Mesendoderm (in vitro differentiated cells): ENCODE data around the gene CGRRF1.

Experiments used
- DNase-seq: peaks from one replicate; pipeline ENCODE4 v3.0.0; 2013
- H2AK5ac ChIP-seq: 2 replicates; pipeline ENCODE4 v1.6.1; 2013; ENCODE audit warnings: low read length, inconsistent platforms
- H2BK120ac ChIP-seq: 2 replicates; pipeline ENCODE4 v1.6.1; 2013; ENCODE audit warnings: low read depth, mild to moderate bottlenecking, low read length, moderate library complexity, mixed read lengths
- H2BK15ac ChIP-seq: replicated peaks from 2 replicates; pipeline ENCODE4 v1.6.1; 2013; ENCODE audit warnings: low read depth, mild to moderate bottlenecking, moderate library complexity
- H2BK5ac ChIP-seq: 2 replicates; pipeline ENCODE4 v1.6.1; 2013; ENCODE audit warnings: low read length, inconsistent platforms
- H3K18ac ChIP-seq: 2 replicates; pipeline ENCODE4 v1.6.1; 2013; ENCODE audit warnings: mild to moderate bottlenecking, low read length, mixed read lengths
- H3K23ac ChIP-seq: one replicate; pipeline ENCODE4 v1.6.1; 2013; ENCODE audit warnings: low read length
- H3K27ac ChIP-seq: 2 replicates; pipeline ENCODE4 v1.5.1; 2013; ENCODE audit warnings: low read depth, mild to moderate bottlenecking, inconsistent platforms, low read length, moderate library complexity
- H3K27me3 ChIP-seq: 2 replicates; pipeline ENCODE4 v1.6.1; 2013; ENCODE audit warnings: low read length, control low read depth, mild to moderate bottlenecking, inconsistent platforms; ENCODE audit not compliant: insufficient read depth, poor library complexity
- H3K36me3 ChIP-seq: 2 replicates; pipeline ENCODE4 v1.6.1; 2013; ENCODE audit warnings: low read length, inconsistent platforms; ENCODE audit not compliant: control insufficient read depth, insufficient read depth
- H3K4ac ChIP-seq: one replicate; pipeline ENCODE4 v1.6.1; 2013; ENCODE audit warnings: low read depth, mild to moderate bottlenecking, low read length, moderate library complexity
- H3K4me1 ChIP-seq: 2 replicates; pipeline ENCODE4 v1.6.1; 2013; ENCODE audit warnings: low read depth, low read length, inconsistent platforms; ENCODE audit not compliant: control insufficient read depth
- H3K4me2 ChIP-seq: 2 replicates; pipeline ENCODE4 v1.6.1; 2013; ENCODE audit warnings: low read length
- H3K4me3 ChIP-seq: 2 replicates; pipeline ENCODE4 v1.5.1; 2013; ENCODE audit warnings: mild to moderate bottlenecking, low read length
- H3K56ac ChIP-seq: one replicate; pipeline ENCODE4 v1.6.1; 2013; ENCODE audit warnings: low read length
- H3K79me1 ChIP-seq: 2 replicates; pipeline ENCODE4 v1.6.1; 2013; ENCODE audit warnings: low read length, inconsistent platforms
- H3K79me2 ChIP-seq: 2 replicates; pipeline ENCODE4 v1.6.1; 2013; ENCODE audit warnings: mild to moderate bottlenecking, low read length; ENCODE audit not compliant: control insufficient read depth, insufficient read depth
- H3K9ac ChIP-seq: 2 replicates; pipeline ENCODE4 v1.6.1; 2013; ENCODE audit warnings: low read length, inconsistent platforms
- H4K5ac ChIP-seq: one replicate; pipeline ENCODE4 v1.6.1; 2013; ENCODE audit warnings: low read length
- H4K8ac ChIP-seq: one replicate; pipeline ENCODE4 v1.6.1; 2013; ENCODE audit warnings: low read depth, mild to moderate bottlenecking, control low read depth, low read length, moderate library complexity
- WGBS: extraction: QIAGEN DNeasy Blood & Tissue Kit; methylation state at CpG from one replicate; pipeline ENCODE4 v1.1.7; 2013; ENCODE audit warnings: low lambda C conversion rate, missing lambda C conversion rate; ENCODE audit not compliant: insufficient coverage; ENCODE audit errors: extremely low coverage; 5-methylcytosine and 5-hydroxymethylcytosine counted together

The CGRRF1 gene

DNA sequence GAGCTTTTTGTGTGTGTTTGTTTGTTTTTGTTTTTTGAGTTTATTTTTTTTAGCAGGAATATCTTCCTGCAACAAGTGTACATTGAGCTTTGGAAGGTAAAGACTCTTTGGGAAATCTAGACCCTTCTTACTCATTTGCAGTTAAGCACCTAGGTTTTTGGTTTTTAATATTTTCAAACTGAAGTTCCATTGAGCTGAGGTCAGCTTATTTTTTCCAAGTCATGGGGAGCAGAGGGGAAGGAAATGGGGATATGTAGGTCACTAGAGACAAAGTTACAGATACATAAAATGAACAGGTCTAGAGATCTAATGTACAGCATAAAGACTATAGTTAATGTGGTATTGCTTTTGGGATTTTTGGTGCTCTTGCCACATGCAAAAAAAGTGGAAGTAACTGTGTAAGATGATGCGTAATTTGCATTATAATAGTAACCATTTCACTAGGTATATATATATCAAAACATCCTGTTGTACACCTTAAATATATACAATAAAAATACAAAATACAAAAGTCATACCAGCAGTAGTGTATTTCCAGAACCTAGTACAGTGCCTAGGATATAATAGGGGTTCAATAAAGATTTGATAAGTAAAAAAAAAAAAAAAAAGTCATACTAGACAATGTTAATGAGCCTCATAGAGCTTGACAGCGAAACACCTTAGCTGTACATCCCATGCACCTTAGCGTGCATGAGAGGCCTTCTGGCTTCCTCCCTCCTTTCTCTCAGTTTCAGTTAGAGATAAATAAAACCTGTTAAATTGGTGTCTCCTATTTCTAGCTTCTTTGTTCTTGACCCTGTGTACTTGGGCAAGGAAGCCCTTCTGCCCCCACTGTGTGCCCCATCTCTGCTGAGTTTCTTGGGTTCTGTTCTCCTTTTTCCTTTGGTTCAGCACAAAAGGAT is 22.7 kb downstream of the CGRRF1 start:
- no peak overlapping the region for H3K4me2 ChIP-seq
- no peak overlapping the region for H2AK5ac ChIP-seq
- no peak overlapping the region for H3K4me3 ChIP-seq
- no peak for DNase-seq
- WGBS = no CpG with 5 or more reads among the region's 3 CpGs
- no peaks in the 10 kb centered on the region for H3K79me2 ChIP-seq
- H2BK120ac ChIP-seq = no peak overlapping the region
- no peaks in the 10 kb centered on the region for H3K4me1 ChIP-seq
- H4K5ac ChIP-seq = no peak overlapping the region
- H3K4ac ChIP-seq = no peak overlapping the region
- no peak overlapping the region for H3K23ac ChIP-seq
- no peak overlapping the region for H2BK5ac ChIP-seq
- no peak overlapping the region for H2BK15ac ChIP-seq
- no peak overlapping the region for H4K8ac ChIP-seq
- H3K36me3 ChIP-seq = no peaks in the 10 kb centered on the region
- no peaks in the 10 kb centered on the region for H3K79me1 ChIP-seq
- no peak overlapping the region for H3K9ac ChIP-seq
- H3K27ac ChIP-seq = no peak overlapping the region
- H3K56ac ChIP-seq = no peak overlapping the region
- no peaks in the 10 kb centered on the region for H3K27me3 ChIP-seq
- no peak overlapping the region for H3K18ac ChIP-seq

DNA sequence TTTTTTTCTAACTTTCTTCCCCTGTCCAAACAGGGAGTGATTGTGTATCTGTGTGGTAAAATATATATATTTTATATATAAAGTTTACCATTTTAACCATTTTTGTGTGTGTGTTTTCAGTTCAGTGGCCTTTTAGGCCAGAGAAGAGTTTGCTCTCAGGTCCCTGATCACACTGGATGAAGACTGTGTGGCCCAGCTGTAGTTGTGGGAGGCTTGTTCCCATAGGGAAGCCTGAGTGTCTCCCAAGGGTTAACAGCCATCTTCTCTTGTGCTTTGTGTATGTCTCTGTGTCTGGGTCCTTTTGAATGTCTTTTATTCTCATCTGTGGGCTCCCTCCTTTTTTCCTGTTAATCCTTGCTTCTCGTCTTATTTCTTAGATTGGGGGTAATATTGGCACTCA is 23.4 kb downstream of the CGRRF1 start:
- H2BK120ac ChIP-seq = no peak overlapping the region
- H4K8ac ChIP-seq = no peak overlapping the region
- H2AK5ac ChIP-seq = no peak overlapping the region
- H3K4ac ChIP-seq = no peak overlapping the region
- no peaks in the 10 kb centered on the region for H3K79me1 ChIP-seq
- H4K5ac ChIP-seq = no peak overlapping the region
- no CpG with 5 or more reads among the region's 1 CpG for WGBS
- H3K9ac ChIP-seq = no peak overlapping the region
- H3K56ac ChIP-seq = no peak overlapping the region
- no peaks in the 10 kb centered on the region for H3K4me1 ChIP-seq
- no peak overlapping the region for H3K27ac ChIP-seq
- no peak overlapping the region for H3K18ac ChIP-seq
- H3K79me2 ChIP-seq = no peaks in the 10 kb centered on the region
- H3K27me3 ChIP-seq = no peaks in the 10 kb centered on the region
- no peak overlapping the region for H3K4me3 ChIP-seq
- no peak overlapping the region for H2BK5ac ChIP-seq
- H3K23ac ChIP-seq = no peak overlapping the region
- H3K4me2 ChIP-seq = no peak overlapping the region
- DNase-seq = no peak
- H2BK15ac ChIP-seq = no peak overlapping the region
- H3K36me3 ChIP-seq = peaks cover 1% of the 10 kb centered on the region

DNA sequence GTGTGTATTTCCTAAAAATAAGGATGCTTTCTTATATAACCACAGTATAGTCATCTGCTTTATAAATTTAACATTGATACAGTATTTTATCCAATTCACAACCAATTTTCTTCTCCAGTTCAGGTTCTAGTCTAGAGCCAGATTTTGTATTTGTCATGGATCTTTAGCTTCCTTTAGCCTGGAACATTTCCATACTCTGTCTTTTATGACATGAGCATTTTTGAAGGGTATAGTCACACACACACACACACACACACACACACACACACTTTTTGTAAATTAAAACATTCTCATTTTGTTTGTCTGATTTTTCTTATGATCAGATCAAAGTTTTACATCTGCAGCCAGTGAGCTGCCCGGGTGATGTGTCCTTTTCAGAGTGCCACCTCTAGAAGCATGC is 25.4 kb downstream of the CGRRF1 start:
- Histone ChIP-seq H2BK120ac (no peak overlapping the region), H2BK15ac (no peak overlapping the region), H3K27ac (no peak overlapping the region), H3K56ac (no peak overlapping the region), H4K5ac (no peak overlapping the region), H3K23ac (no peak overlapping the region), H3K9ac (no peak overlapping the region), H3K4me3 (no peak overlapping the region), H3K4me1 (no peaks in the 10 kb centered on the region), H3K4ac (no peak overlapping the region), H3K79me2 (no peaks in the 10 kb centered on the region), H4K8ac (no peak overlapping the region), H3K79me1 (no peaks in the 10 kb centered on the region), H3K18ac (no peak overlapping the region), H2AK5ac (no peak overlapping the region), H3K27me3 (no peaks in the 10 kb centered on the region), H3K4me2 (no peak overlapping the region), H3K36me3 (peaks cover 2% of the 10 kb centered on the region), H2BK5ac (no peak overlapping the region)
- DNase-seq = no peak
- WGBS = no CpG with 5 or more reads among the region's 1 CpG

DNA sequence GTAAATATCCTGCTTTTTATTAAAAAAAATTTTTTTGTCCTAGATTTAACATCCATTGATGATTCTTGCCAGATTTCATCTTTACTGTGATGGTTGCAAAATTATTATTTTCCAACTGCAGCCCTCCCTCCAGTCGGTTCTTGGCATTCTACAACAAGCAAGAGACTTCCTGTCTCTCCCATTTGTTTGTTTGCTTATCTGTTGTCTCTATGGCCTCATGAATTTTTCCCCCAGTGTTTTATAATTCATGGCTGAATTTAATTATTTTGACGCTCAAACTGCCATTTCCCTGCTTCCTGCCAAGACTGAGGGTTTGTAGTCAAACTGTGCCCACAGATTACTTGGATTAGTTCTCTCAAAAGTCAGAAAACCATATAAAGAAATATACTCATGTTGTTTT is 25.9 kb downstream of the CGRRF1 start:
- H3K27me3 ChIP-seq = no peaks in the 10 kb centered on the region
- H3K4me3 ChIP-seq = no peak overlapping the region
- no peaks in the 10 kb centered on the region for H3K4me1 ChIP-seq
- H3K23ac ChIP-seq = no peak overlapping the region
- no peak overlapping the region for H2BK5ac ChIP-seq
- no peak overlapping the region for H3K56ac ChIP-seq
- H4K8ac ChIP-seq = peak overlapping the region; percentile 28
- H3K79me2 ChIP-seq = no peaks in the 10 kb centered on the region
- H3K27ac ChIP-seq = no peak overlapping the region
- H3K79me1 ChIP-seq = no peaks in the 10 kb centered on the region
- no peak overlapping the region for H2BK120ac ChIP-seq
- no peak overlapping the region for H2AK5ac ChIP-seq
- no peak overlapping the region for H3K4ac ChIP-seq
- no peak overlapping the region for H4K5ac ChIP-seq
- peaks cover 2% of the 10 kb centered on the region for H3K36me3 ChIP-seq
- no peak overlapping the region for H3K18ac ChIP-seq
- H3K4me2 ChIP-seq = no peak overlapping the region
- H3K9ac ChIP-seq = no peak overlapping the region
- no peak overlapping the region for H2BK15ac ChIP-seq
- no CpG with 5 or more reads among the region's 2 CpGs for WGBS
- no peak for DNase-seq

DNA sequence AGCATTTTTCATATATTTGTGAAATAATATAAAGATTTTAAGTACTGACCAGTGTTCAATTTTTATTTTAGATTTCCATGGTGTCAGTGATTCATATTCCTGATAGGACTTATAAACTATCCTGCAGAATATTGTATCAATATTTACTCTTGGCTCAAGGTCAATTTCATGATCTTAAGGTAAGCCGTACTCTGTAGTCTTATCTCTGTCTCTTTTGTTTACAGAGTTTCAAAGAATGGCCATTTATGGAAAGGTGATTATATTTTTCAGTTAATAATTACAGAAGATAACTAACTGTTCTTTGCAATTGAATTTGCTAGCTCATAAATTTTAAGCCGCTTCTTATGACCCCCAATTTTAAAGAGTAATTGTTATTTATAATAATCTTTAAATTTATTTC is 27.9 kb downstream of the CGRRF1 start:
- H2BK5ac ChIP-seq = no peak overlapping the region
- no peaks in the 10 kb centered on the region for H3K79me1 ChIP-seq
- H2BK120ac ChIP-seq = no peak overlapping the region
- H3K9ac ChIP-seq = no peak overlapping the region
- H3K56ac ChIP-seq = no peak overlapping the region
- no peak overlapping the region for H3K4ac ChIP-seq
- DNase-seq = no peak
- H3K4me2 ChIP-seq = no peak overlapping the region
- no peak overlapping the region for H4K8ac ChIP-seq
- no peaks in the 10 kb centered on the region for H3K4me1 ChIP-seq
- peaks cover 2% of the 10 kb centered on the region for H3K36me3 ChIP-seq
- H3K4me3 ChIP-seq = no peak overlapping the region
- no peak overlapping the region for H2BK15ac ChIP-seq
- H3K27me3 ChIP-seq = no peaks in the 10 kb centered on the region
- H3K23ac ChIP-seq = no peak overlapping the region
- no peak overlapping the region for H3K27ac ChIP-seq
- WGBS = no CpG with 5 or more reads among the region's 2 CpGs
- no peaks in the 10 kb centered on the region for H3K79me2 ChIP-seq
- no peak overlapping the region for H2AK5ac ChIP-seq
- no peak overlapping the region for H3K18ac ChIP-seq
- no peak overlapping the region for H4K5ac ChIP-seq

DNA sequence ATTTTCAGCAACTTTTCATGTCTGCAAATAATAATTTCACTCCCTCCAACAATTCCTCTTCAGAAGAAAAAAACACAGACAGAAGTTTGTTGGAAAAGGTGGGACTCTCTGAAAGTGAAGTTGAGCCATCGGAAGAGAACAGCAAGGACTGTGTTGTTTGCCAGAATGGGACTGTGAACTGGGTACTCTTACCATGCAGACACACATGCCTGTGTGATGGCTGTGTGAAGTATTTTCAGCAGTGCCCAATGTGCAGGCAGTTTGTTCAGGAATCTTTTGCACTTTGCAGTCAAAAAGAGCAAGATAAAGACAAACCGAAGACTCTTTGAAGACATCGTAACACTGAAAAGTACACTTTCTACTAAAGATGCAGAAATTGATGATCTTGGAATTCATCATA is 28.3 kb downstream of the CGRRF1 start:
- H3K79me2 ChIP-seq = no peaks in the 10 kb centered on the region
- H3K4ac ChIP-seq = no peak overlapping the region
- no peak overlapping the region for H3K27ac ChIP-seq
- no CpG with 5 or more reads among the region's 3 CpGs for WGBS
- no peaks in the 10 kb centered on the region for H3K79me1 ChIP-seq
- H3K23ac ChIP-seq = no peak overlapping the region
- no peak overlapping the region for H3K4me3 ChIP-seq
- no peak for DNase-seq
- H2BK120ac ChIP-seq = no peak overlapping the region
- H4K8ac ChIP-seq = no peak overlapping the region
- no peak overlapping the region for H3K18ac ChIP-seq
- H3K27me3 ChIP-seq = no peaks in the 10 kb centered on the region
- H3K56ac ChIP-seq = no peak overlapping the region
- no peak overlapping the region for H4K5ac ChIP-seq
- H3K4me1 ChIP-seq = no peaks in the 10 kb centered on the region
- H2AK5ac ChIP-seq = no peak overlapping the region
- H2BK5ac ChIP-seq = no peak overlapping the region
- H3K4me2 ChIP-seq = no peak overlapping the region
- no peak overlapping the region for H3K9ac ChIP-seq
- H3K36me3 ChIP-seq = peaks cover 2% of the 10 kb centered on the region
- H2BK15ac ChIP-seq = no peak overlapping the region
